Osteocyte (in vitro differentiated cells): ENCODE measurements around the gene SPCS1. TPM values are rescaled to one million over a fixed set of nuclear protein-coding genes. Genes with fewer than 3 reads are reported as not detected.
A peak's percentile ranks its signal among the peaks of the same experiment; 100 is the strongest.

ENCODE experiments used
- DNase-seq: peaks from one replicate; pipeline ENCODE4 v3.0.0; 2021; ENCODE audit warnings: mixed read lengths; ENCODE audit not compliant: unreplicated experiment; ENCODE audit errors: extremely low spot score
- H3K27ac Mint-ChIP-seq: one replicate; pipeline ENCODE4 v1.8.0; 2021; ENCODE audit warnings: mild to moderate bottlenecking, mixed read lengths; ENCODE audit not compliant: unreplicated experiment
- H3K27me3 Mint-ChIP-seq: one replicate; pipeline ENCODE4 v1.8.0; 2021; ENCODE audit warnings: mixed read lengths; ENCODE audit not compliant: unreplicated experiment
- H3K36me3 Mint-ChIP-seq: one replicate; pipeline ENCODE4 v1.8.0; 2021; ENCODE audit warnings: mixed read lengths; ENCODE audit not compliant: unreplicated experiment
- H3K4me1 Mint-ChIP-seq: one replicate; pipeline ENCODE4 v1.8.0; 2021; ENCODE audit warnings: mixed read lengths; ENCODE audit not compliant: unreplicated experiment
- H3K4me3 Mint-ChIP-seq: one replicate; pipeline ENCODE4 v1.8.0; 2021; ENCODE audit warnings: mild to moderate bottlenecking, moderate library complexity, mixed read lengths; ENCODE audit not compliant: unreplicated experiment
- H3K9me3 Mint-ChIP-seq: one replicate; pipeline ENCODE4 v1.8.0; 2021; ENCODE audit warnings: mixed read lengths; ENCODE audit not compliant: unreplicated experiment
- CTCF ChIP-seq: fragments of 200-600 bp; sonication (generic); IDR thresholded peaks from 2 replicates; pipeline ENCODE4 v1.5.0; 2021; ENCODE audit warnings: antibody characterized with exemption, mild to moderate bottlenecking, moderate library complexity
- total RNA-seq: library from RNA; stranded (reverse); gene quantifications from 2 replicates; pipeline ENCODE4 v1.2.1, GENCODE V29; 2021

The SPCS1 gene
- total RNA-seq, 1 donor from 2014 or later, result 120 TPM

GRCh38 chr3:52694528-52695189 lies 11.2 kb upstream of the SPCS1 start:
- H3K9me3 Mint-ChIP-seq, result no peaks in the 10 kb centered on the region
- H3K4me1 Mint-ChIP-seq, result no peaks in the 10 kb centered on the region
- TF ChIP-seq CTCF, result no peak
- no peaks in the 10 kb centered on the region for H3K27me3 Mint-ChIP-seq
- no peak overlapping the region for H3K4me3 Mint-ChIP-seq
- H3K36me3 Mint-ChIP-seq, result peaks cover 49% of the 10 kb centered on the region
- peak; percentile 10 for DNase-seq
- H3K27ac Mint-ChIP-seq, result no peak overlapping the region

- Mint-ChIP-seq H3K9me3 (no peaks in the 10 kb centered on the region), H3K27me3 (no peaks in the 10 kb centered on the region), H3K4me3 (no peak overlapping the region), H3K4me1 (peaks cover 1% of the 10 kb centered on the region), H3K27ac (no peak overlapping the region), H3K36me3 (peaks cover 47% of the 10 kb centered on the region)
- peak; percentile 6 for DNase-seq
- TF ChIP-seq CTCF, result no peak
Observed at GRCh38 chr3:52695798-52696671, 9.9 kb upstream of the SPCS1 start.

- H3K27me3 Mint-ChIP-seq, result no peaks in the 10 kb centered on the region
- no peak for TF ChIP-seq CTCF
- no peak for DNase-seq
- H3K27ac Mint-ChIP-seq, result no peak overlapping the region
- peaks cover 4% of the 10 kb centered on the region for H3K4me1 Mint-ChIP-seq
- no peak overlapping the region for H3K4me3 Mint-ChIP-seq
- H3K36me3 Mint-ChIP-seq, result peaks cover 43% of the 10 kb centered on the region
- H3K9me3 Mint-ChIP-seq, result no peaks in the 10 kb centered on the region
Observed at GRCh38 chr3:52696830-52697631, 8.9 kb upstream of the SPCS1 start.

- Mint-ChIP-seq H3K4me3 (no peak overlapping the region), H3K4me1 (peaks cover 4% of the 10 kb centered on the region), H3K9me3 (no peaks in the 10 kb centered on the region)
Observed at GRCh38 chr3:52697632-52697965, 8.3 kb upstream of the SPCS1 start.

More at GRCh38 chr3:52697632-52697965, 8.3 kb upstream of the SPCS1 start:
- H3K27me3 Mint-ChIP-seq, result no peaks in the 10 kb centered on the region
- TF ChIP-seq CTCF, result no peak
- H3K27ac Mint-ChIP-seq, result no peak overlapping the region
- DNase-seq, result no peak
- peaks cover 43% of the 10 kb centered on the region for H3K36me3 Mint-ChIP-seq
